ENCODE results near the gene ALG14. TPM values are rescaled to one million over a fixed set of nuclear protein-coding genes. Genes with fewer than 3 reads are reported as not detected.

Gene ALG14
- total RNA-seq, 1 donor from 2014 or later, result 1.5 TPM

- DNase-seq (ENCODE audit: low read depth), result no peak
These were observed 91.9 kb downstream of the ALG14 start for GRCh38 chr1:94980582-94981574.

GRCh38 chr1:94979656-94980581 lies 92.8 kb downstream of the ALG14 start:
- no peak for DNase-seq (ENCODE audit: low read depth)

GRCh38 chr1:94979131-94979530 lies 93.6 kb downstream of the ALG14 start:
- DNase-seq (ENCODE audit: low read depth), result no peak

GRCh38 chr1:94978401-94978800 lies 94.3 kb downstream of the ALG14 start:
- no peak for DNase-seq (ENCODE audit: low read depth)

GRCh38 chr1:94976971-94977548 lies 95.7 kb downstream of the ALG14 start:
- DNase-seq (ENCODE audit: low read depth), result no peak

- peak; percentile 73 for DNase-seq (ENCODE audit: low read depth)
These were observed 97.9 kb downstream of the ALG14 start for GRCh38 chr1:94974824-94975223.

GRCh38 chr1:94974241-94974640 lies 98.5 kb downstream of the ALG14 start:
- peak; percentile 87 for DNase-seq (ENCODE audit: low read depth)

- DNase-seq (ENCODE audit: low read depth), result no peak
These were observed 99.3 kb downstream of the ALG14 start for GRCh38 chr1:94973309-94973922.

GRCh38 chr1:94971491-94971924 lies 101.2 kb downstream of the ALG14 start:
- DNase-seq (ENCODE audit: low read depth), result peak; percentile 38

- DNase-seq (ENCODE audit: low read depth), result no peak
These were observed 102.0 kb downstream of the ALG14 start for GRCh38 chr1:94970783-94971182.

- no peak for DNase-seq (ENCODE audit: low read depth)
These were observed 103.6 kb downstream of the ALG14 start for GRCh38 chr1:94969137-94969536.

GRCh38 chr1:94966033-94966432 lies 106.7 kb downstream of the ALG14 start:
- no peak for DNase-seq (ENCODE audit: low read depth)

- DNase-seq (ENCODE audit: low read depth), result no peak
These were observed 108.9 kb downstream of the ALG14 start for GRCh38 chr1:94963864-94964263.

- DNase-seq (ENCODE audit: low read depth), result peak; percentile 85
These were observed 110.1 kb downstream of the ALG14 start for GRCh38 chr1:94962409-94963265.

- no peak for DNase-seq (ENCODE audit: low read depth)
These were observed 110.8 kb downstream of the ALG14 start for GRCh38 chr1:94961988-94962387.

GRCh38 chr1:94961582-94961981 lies 111.2 kb downstream of the ALG14 start:
- DNase-seq (ENCODE audit: low read depth), result no peak

GRCh38 chr1:94958081-94958480 lies 114.7 kb downstream of the ALG14 start:
- no peak for DNase-seq (ENCODE audit: low read depth)

- no peak for DNase-seq (ENCODE audit: low read depth)
These were observed 116.8 kb downstream of the ALG14 start for GRCh38 chr1:94955767-94956632.

Data from renal cortical epithelial cell (primary cell).